Spinal cord (tissue), 10 donors: Measurements from ENCODE around the gene EIF5AL1. TPM values are rescaled to one million over a fixed set of nuclear protein-coding genes. Genes with fewer than 3 reads are reported as not detected.
A peak's percentile ranks its signal among the peaks of the same experiment; 100 is the strongest.

Experiments
- DNase-seq, 6 donors: peaks; one replicate each; pipeline versions ENCODE4 v3.0.0 to v3.0.0-alpha.2; 2013 to 2015; ENCODE audit warnings: low spot score in 6 of 6, low read depth in 4 of 6
- H3K27ac ChIP-seq: one replicate; pipeline ENCODE4 v1.5.1; 2013; ENCODE audit warnings: low read depth, low read length, control low read depth
- H3K27me3 ChIP-seq: one replicate; pipeline ENCODE4 v1.6.1; 2013; ENCODE audit warnings: low read length; ENCODE audit not compliant: control insufficient read depth, insufficient read depth
- H3K36me3 ChIP-seq: one replicate; pipeline ENCODE4 v1.6.1; 2013; ENCODE audit warnings: low read length; ENCODE audit not compliant: control insufficient read depth, insufficient read depth
- H3K4me1 ChIP-seq: one replicate; pipeline ENCODE4 v1.6.1; 2013; ENCODE audit warnings: low read length; ENCODE audit not compliant: control insufficient read depth, insufficient read depth
- H3K4me3 ChIP-seq: one replicate; pipeline ENCODE4 v1.5.1; 2013; ENCODE audit warnings: low read depth, low read length, control low read depth
- H3K9me3 ChIP-seq: one replicate; pipeline ENCODE4 v1.6.1; 2013; ENCODE audit warnings: low read length; ENCODE audit not compliant: control insufficient read depth, insufficient read depth
- WGBS: methylation state at CpG from one replicate; pipeline ENCODE4 v1.1.5; 2013; ENCODE audit warnings: missing lambda C conversion rate; ENCODE audit not compliant: insufficient coverage; 5-methylcytosine and 5-hydroxymethylcytosine counted together
- polyA plus RNA-seq, 2 donors: library from polyadenylated mRNA; unstranded; fragments of 120-200 nt; gene quantifications; one replicate each; pipeline ENCODE4 v1.2.1, GENCODE V29; 2013; ENCODE audit not compliant: insufficient read length in 2 of 2
- small RNA-seq: library from RNA; depleted of rRNA; stranded (forward); fragments of <200 nt; gene quantifications from one replicate; pipeline ENCODE3, GENCODE V24; 2014; ENCODE audit warnings: low replicate concordance
- total RNA-seq, 2 donors: library from RNA; depleted of rRNA in 1 of 2; stranded (reverse); fragments of 120-200 nt in 1 of 2; fragments of >200 nt in 1 of 2; gene quantifications; one replicate each; pipeline versions ENCODE4 v1.2.3 to v1.2.4, GENCODE V29; 2013 to 2014
- donor health status: healthy.

Gene EIF5AL1
- total and polyA plus RNA-seq, 4 donors, result 0.10 to 4.7 (median 1.2) TPM

- Histone ChIP-seq H3K9me3 (no peaks in the 10 kb centered on the region), H3K27me3 (no peaks in the 10 kb centered on the region), H3K27ac (no peak overlapping the region), H3K4me1 (peaks cover 9% of the 10 kb centered on the region), H3K4me3 (peak overlapping the region; percentile 18), H3K36me3 (no peaks in the 10 kb centered on the region)
- DNase-seq, result peak in 5 of 6 donors; percentile 17 to 90 (median 33)
- 15% methylated on average over 15 of the region's 17 CpGs for WGBS
These were observed 49.9 kb downstream of the EIF5AL1 start for GRCh38 chr10:79562135-79562756.

GRCh38 chr10:79563426-79563825 lies 51.1 kb downstream of the EIF5AL1 start:
- WGBS, result 59% methylated on average over 3 of the region's 4 CpGs
- H3K4me1 ChIP-seq, result peaks cover 9% of the 10 kb centered on the region
- H3K36me3 ChIP-seq, result no peaks in the 10 kb centered on the region
- H3K9me3 ChIP-seq, result no peaks in the 10 kb centered on the region
- no peak overlapping the region for H3K27ac ChIP-seq
- DNase-seq, result peak in 2 of 6 donors; percentile 53 to 58
- H3K27me3 ChIP-seq, result no peaks in the 10 kb centered on the region
- H3K4me3 ChIP-seq, result no peak overlapping the region

Small RNA genes within 50 kb of the gene (small RNA-seq; reads per million reads assigned to genes)
- gene BX248123.2, result not detected
- gene RPS12P18, result not detected

Other genes with a start within 250 kb of the EIF5AL1 start
- 10 to 100 TPM; 20.6 to 23.4 TPM for gene PPIF, start 165.1 kb upstream of the EIF5AL1 start, total RNA-seq
- gene PPIF, start 165.1 kb upstream of the EIF5AL1 start, polyA plus RNA-seq, result 10 to 100 TPM; 48.9 to 49.5 TPM
- gene ZCCHC24, start 66.9 kb upstream of the EIF5AL1 start, total RNA-seq, result 10 to 100 TPM; 22.9 to 46.1 TPM
- gene ZCCHC24, start 66.9 kb upstream of the EIF5AL1 start, polyA plus RNA-seq, result 10 to 100 TPM; 66.5 to 75.2 TPM
- under 1 TPM; 0.11 to 0.20 TPM for gene SFTPA2, start 47.9 kb downstream of the EIF5AL1 start, total RNA-seq
- under 1 TPM; 0.16 to 0.57 TPM for gene SFTPA2, start 47.9 kb downstream of the EIF5AL1 start, polyA plus RNA-seq
- not detected for gene SFTPA1, start 98.4 kb downstream of the EIF5AL1 start, total RNA-seq
- gene SFTPA1, start 98.4 kb downstream of the EIF5AL1 start, polyA plus RNA-seq, result not detected
- gene NUTM2B, start 190.7 kb downstream of the EIF5AL1 start, total RNA-seq, result 1 to 10 TPM in 1 of 2 donors, under 1 TPM in 1; 0.20 to 1.4 TPM
- 1 to 10 TPM; 5.0 to 7.5 TPM for gene NUTM2B, start 190.7 kb downstream of the EIF5AL1 start, polyA plus RNA-seq